IMR-90 (cell line): ENCODE measurements around the gene IHH. TPM values are rescaled to one million over a fixed set of nuclear protein-coding genes. Genes with fewer than 3 reads are reported as not detected.

Experiments
- ATAC-seq: fragments of 200-7000 bp; cut with Tn5 transposase; 2 replicates; pipeline ENCODE4 v1.9.1; 2020; ENCODE audit warnings: low read depth, mild to moderate bottlenecking, moderate library complexity
- BruUV-seq: library from RNA; stranded (reverse); fragments of 400-500 nt; replicated peaks from 2 replicates; lab custom pipeline; 2021; lab: Mats Ljungman, UMichigan
- CTCF ChIA-PET: fragments of 300-600 bp; formaldehyde crosslinking; extraction: SDS; loops from one replicate; lab custom pipeline; 2021; ENCODE audit warnings: antibody characterized with exemption; lab: Yijun Ruan, JAX
- POLR2A ChIA-PET: fragments of 300-600 bp; sonication (Branson Sonifier 250); formaldehyde crosslinking; loops from one replicate; lab custom pipeline; 2022; ENCODE audit warnings: antibody characterized with exemption; ENCODE audit not compliant: unreplicated experiment; lab: Charles Lee
- DNase-seq: peaks from one replicate; pipeline ENCODE4 v3.0.0; 2013
- H2AFZ ChIP-seq: replicated peaks from 2 replicates; pipeline ENCODE3; 2013; ENCODE audit warnings: low read length, mild to moderate bottlenecking; ENCODE audit not compliant: poor library complexity
- H2AK5ac ChIP-seq: 2 replicates; pipeline ENCODE4 v1.6.1; 2013; ENCODE audit warnings: low read depth, low read length, inconsistent platforms
- H2AK9ac ChIP-seq: replicated peaks from 2 replicates; pipeline ENCODE3; 2013; ENCODE audit warnings: mild to moderate bottlenecking, low read depth, low read length, moderate library complexity; ENCODE audit not compliant: poor library complexity
- H2BK120ac ChIP-seq: 2 replicates; pipeline ENCODE4 v1.6.1; 2013; ENCODE audit warnings: low read depth, low read length, inconsistent platforms
- H2BK15ac ChIP-seq: 3 replicates; pipeline ENCODE4 v1.6.1; 2013; ENCODE audit warnings: low read depth, low read length, inconsistent platforms
- H2BK20ac ChIP-seq: 2 replicates; pipeline ENCODE4 v1.6.1; 2013; ENCODE audit warnings: low read depth, mild to moderate bottlenecking, inconsistent platforms, low read length, moderate library complexity
- H2BK5ac ChIP-seq: 2 replicates; pipeline ENCODE4 v1.6.1; 2013; ENCODE audit warnings: mild to moderate bottlenecking, low read depth, low read length, inconsistent platforms; ENCODE audit not compliant: poor library complexity, severe bottlenecking
- H3K14ac ChIP-seq: replicated peaks from 2 replicates; pipeline ENCODE4 v1.6.1; 2013; ENCODE audit warnings: low read depth, low read length, inconsistent platforms
- H3K18ac ChIP-seq: 2 replicates; pipeline ENCODE4 v1.6.1; 2013; ENCODE audit warnings: low read depth, low read length, control low read depth
- H3K23ac ChIP-seq: 2 replicates; pipeline ENCODE4 v1.6.1; 2013; ENCODE audit warnings: low read depth, low read length, inconsistent platforms
- H3K27ac ChIP-seq: 2 replicates; pipeline ENCODE4 v1.5.1; 2013; ENCODE audit warnings: mild to moderate bottlenecking, control low read depth, low read length; ENCODE audit not compliant: insufficient read depth
- H3K27me3 ChIP-seq: 2 replicates; pipeline ENCODE4 v1.6.1; 2013; ENCODE audit warnings: low read length; ENCODE audit not compliant: control insufficient read depth, insufficient read depth
- H3K36me3 ChIP-seq: 2 replicates; pipeline ENCODE4 v1.6.1; 2013; ENCODE audit warnings: low read length, mixed read lengths; ENCODE audit not compliant: control insufficient read depth, insufficient read depth
- H3K4ac ChIP-seq: 2 replicates; pipeline ENCODE4 v1.6.1; 2013; ENCODE audit warnings: low read depth, low read length, inconsistent platforms
- H3K4me1 ChIP-seq: 2 replicates; pipeline ENCODE4 v1.6.1; 2013; ENCODE audit warnings: low read length, mixed read lengths; ENCODE audit not compliant: control insufficient read depth, insufficient read depth
- H3K4me2 ChIP-seq: 2 replicates; pipeline ENCODE4 v1.6.1; 2013; ENCODE audit warnings: low read depth, mild to moderate bottlenecking, control low read depth, low read length, moderate library complexity
- H3K4me3 ChIP-seq: 2 replicates; pipeline ENCODE4 v1.5.1; 2013; ENCODE audit warnings: low read depth, mild to moderate bottlenecking, control low read depth, low read length, moderate library complexity; ENCODE audit not compliant: insufficient read depth
- H3K56ac ChIP-seq: 2 replicates; pipeline ENCODE4 v1.6.1; 2013; ENCODE audit warnings: low read length, inconsistent platforms; ENCODE audit not compliant: insufficient read depth; ENCODE audit errors: extremely low read depth
- H3K79me1 ChIP-seq, 2 experiments: 2 replicates each; pipeline ENCODE4 v1.6.1; 2013; ENCODE audit warnings: low read length in 2 of 2, inconsistent platforms in 1 of 2, low read depth in 1 of 2
- H3K9ac ChIP-seq: 2 replicates; pipeline ENCODE4 v1.6.1; 2013; ENCODE audit warnings: low read depth, low read length, control low read depth
- H3K9me1 ChIP-seq: 2 replicates; pipeline ENCODE4 v1.6.1; 2013; ENCODE audit warnings: low read length, inconsistent platforms; ENCODE audit not compliant: insufficient read depth
- H3K9me3 ChIP-seq: 2 replicates; pipeline ENCODE4 v1.6.1; 2013; ENCODE audit warnings: low read length; ENCODE audit not compliant: control insufficient read depth, insufficient read depth
- H4K20me1 ChIP-seq: 2 replicates; pipeline ENCODE4 v1.6.1; 2013; ENCODE audit warnings: low read length, inconsistent platforms; ENCODE audit not compliant: insufficient read depth
- H4K5ac ChIP-seq: 2 replicates; pipeline ENCODE4 v1.6.1; 2013; ENCODE audit warnings: mild to moderate bottlenecking, low read depth, low read length, control low read depth
- H4K8ac ChIP-seq, 2 experiments: 2 replicates each; pipeline ENCODE4 v1.6.1; 2013; ENCODE audit warnings: low read depth in 2 of 2, low read length in 2 of 2, control low read depth in 1 of 2, inconsistent platforms in 1 of 2
- H4K91ac ChIP-seq: 2 replicates; pipeline ENCODE4 v1.6.1; 2013; ENCODE audit warnings: low read depth, low read length, inconsistent platforms; ENCODE audit not compliant: insufficient read depth
- FOS ChIP-seq: fragments of 150-350 bp; IDR thresholded peaks from 2 replicates; pipeline ENCODE4 v1.6.1; 2016; ENCODE audit warnings: low read depth, low read length
- MAZ ChIP-seq: IDR thresholded peaks from 2 replicates; pipeline ENCODE4 v1.6.1; 2012; ENCODE audit warnings: low read depth, mild to moderate bottlenecking, low read length, improper control_type of control experiment, moderate library complexity, borderline replicate concordance
- NFE2L2 ChIP-seq: fragments of 150-350 bp; IDR thresholded peaks from 2 replicates; pipeline ENCODE4 v1.6.1; 2016; ENCODE audit warnings: low read depth, mild to moderate bottlenecking, low read length
- POLR2A ChIP-seq: IDR thresholded peaks from 2 replicates; pipeline ENCODE4 v1.6.1; 2012; ENCODE audit warnings: mild to moderate bottlenecking, low read depth, low read length
- RFX5 ChIP-seq: IDR thresholded peaks from 2 replicates; pipeline ENCODE4 v1.8.0; 2012; ENCODE audit warnings: low read depth, mild to moderate bottlenecking, low read length, moderate library complexity
- SMC3 ChIP-seq: fragments of 150-350 bp; IDR thresholded peaks from 2 replicates; pipeline ENCODE4 v1.6.1; 2016; ENCODE audit warnings: low read depth, mild to moderate bottlenecking, antibody characterized with exemption, low read length, moderate library complexity
- USF2 ChIP-seq: fragments of 150-350 bp; IDR thresholded peaks from 2 replicates; pipeline ENCODE4 v1.6.1; 2017; ENCODE audit warnings: mild to moderate bottlenecking, antibody characterized with exemption, low read length, low read depth
- WGBS, 2 experiments: methylation state at CpG; one replicate each; pipeline versions ENCODE4 v1.1.5 to v1.1.7; 2013; ENCODE audit warnings: missing lambda C conversion rate in 2 of 2; ENCODE audit not compliant: insufficient read length in 1 of 2; ENCODE audit errors: extremely low coverage in 2 of 2; 5-methylcytosine and 5-hydroxymethylcytosine counted together
- dilution Hi-C: fragments of 300-500 bp; cut with HindIII; formaldehyde crosslinking; loops from one replicate; pipeline ENCODE4 v1.14.3; 2018; ENCODE audit warnings: low sequenced_read_pairs; ENCODE audit not compliant: unreplicated experiment
- in situ Hi-C: fragments of 300-500 bp; cut with MboI; formaldehyde crosslinking; loops from 3 replicates; pipeline ENCODE4 v1.14.3; 2019; ENCODE audit warnings: low sequenced_read_pairs, inconsistent platforms, mixed read lengths
- intact Hi-C: fragments of 100-400 bp; cut with micrococcal nuclease; formaldehyde crosslinking; loops from 2 replicates; pipeline ENCODE4 v1.10.0; 2022
- polyA plus RNA-seq, 3 experiments: library from polyadenylated mRNA; depleted of rRNA; stranded (reverse); fragments of >200 nt; gene quantifications; 2 replicates each; pipeline ENCODE4 v1.2.3, GENCODE V29; 2012; ENCODE audit warnings: low replicate concordance in 1 of 3
- total RNA-seq: library from RNA; depleted of rRNA; stranded (reverse); fragments of >200 nt; gene quantifications from 2 replicates; pipeline ENCODE4 v1.2.3, GENCODE V29; 2012

Gene IHH
- total and polyA plus RNA-seq, 2 of the 4 experiments (the other 2 are of a cell fraction): not detected

- H3K23ac ChIP-seq: no peak overlapping the region
- no peak overlapping the region for H2BK120ac ChIP-seq
- H3K79me1 ChIP-seq: no peaks in the 10 kb centered on the region
- H3K9me3 ChIP-seq: no peaks in the 10 kb centered on the region
- no peak overlapping the region for H3K4me2 ChIP-seq
- no peak overlapping the region for H2AK9ac ChIP-seq
- intact Hi-C loops (loop anchor here (5.0 kb wide), 1 partner anchor 43 kb away; no protein-coding TSS in a partner anchor), dilution Hi-C loops (no loop called here), in situ Hi-C loops (no loop called here)
- H3K56ac ChIP-seq: no peak overlapping the region
- no peak overlapping the region for H3K18ac ChIP-seq
- DNase-seq: no peak
- no peak overlapping the region for H4K8ac ChIP-seq
- H2AK5ac ChIP-seq: no peak overlapping the region
- H3K4me3 ChIP-seq: no peak overlapping the region
- peaks cover 1% of the 10 kb centered on the region; the same call in 1 of the 2 replicates for H3K4me1 ChIP-seq
- H4K5ac ChIP-seq: no peak overlapping the region
- BruUV-seq: no TSS peak
- POLR2A ChIA-PET: no interaction called here
- no peak for TF ChIP-seq FOS
- no peak for TF ChIP-seq RFX5
- no peak for TF ChIP-seq USF2
- TF ChIP-seq MAZ: no peak
- no peak for TF ChIP-seq POLR2A
- no peak for TF ChIP-seq NFE2L2
- TF ChIP-seq SMC3: no peak
- ATAC-seq: no peak
- 0 out of 2 replicates have a peak, but pooled peaks cover 1% of the 10 kb centered on the region for H3K36me3 ChIP-seq
- no peak overlapping the region for H3K4ac ChIP-seq
- H2BK15ac ChIP-seq: no peak overlapping the region
- CTCF ChIA-PET: interaction anchor here (1.8 kb wide), 1 partner anchor 10 kb away, joined by 5 read pairs; no protein-coding TSS in a partner anchor
- no peak overlapping the region for H2BK5ac ChIP-seq
- H2BK20ac ChIP-seq: no peak overlapping the region
- no peaks in the 10 kb centered on the region for H3K27me3 ChIP-seq
- no peaks in the 10 kb centered on the region for H3K9me1 ChIP-seq
- H3K27ac ChIP-seq: no peak overlapping the region
- no peaks in the 10 kb centered on the region for H4K20me1 ChIP-seq
- no CpG with 5 or more reads among the region's 3 CpGs for WGBS, 2 experiments
- H2AFZ ChIP-seq: no peak overlapping the region
- no peak overlapping the region for H3K9ac ChIP-seq
- H4K91ac ChIP-seq: no peak overlapping the region
- H3K14ac ChIP-seq: no peak overlapping the region
These were observed 33.5 kb upstream of the IHH start for GRCh38 chr2:219094171-219094570.
